Prostate gland (tissue), 2 donors: ENCODE measurements around the gene ADNP.

ENCODE experiments used
- CTCF ChIP-seq, 4 experiments: fragments of 200-600 bp in 2 of 4; fragments of 450-650 bp in 2 of 4; sonication (generic) in 2 of 4; IDR thresholded peaks; 1 replicate in 3 of 4; 2 replicates in 1 of 4; pipeline ENCODE4 v1.5.1; 2016 to 2019; ENCODE audit warnings: antibody characterized with exemption in 4 of 4, mild to moderate bottlenecking in 2 of 4, moderate library complexity in 2 of 4
- POLR2A ChIP-seq: fragments of 450-650 bp; IDR thresholded peaks from one replicate; pipeline ENCODE4 v1.6.1; 2016; ENCODE audit warnings: antibody characterized with exemption, mild to moderate bottlenecking
- POLR2AphosphoS5 ChIP-seq: sonication (generic); formaldehyde crosslinking; IDR thresholded peaks from one replicate; pipeline ENCODE4 v1.6.1; 2017; ENCODE audit warnings: antibody characterized with exemption

DNA sequence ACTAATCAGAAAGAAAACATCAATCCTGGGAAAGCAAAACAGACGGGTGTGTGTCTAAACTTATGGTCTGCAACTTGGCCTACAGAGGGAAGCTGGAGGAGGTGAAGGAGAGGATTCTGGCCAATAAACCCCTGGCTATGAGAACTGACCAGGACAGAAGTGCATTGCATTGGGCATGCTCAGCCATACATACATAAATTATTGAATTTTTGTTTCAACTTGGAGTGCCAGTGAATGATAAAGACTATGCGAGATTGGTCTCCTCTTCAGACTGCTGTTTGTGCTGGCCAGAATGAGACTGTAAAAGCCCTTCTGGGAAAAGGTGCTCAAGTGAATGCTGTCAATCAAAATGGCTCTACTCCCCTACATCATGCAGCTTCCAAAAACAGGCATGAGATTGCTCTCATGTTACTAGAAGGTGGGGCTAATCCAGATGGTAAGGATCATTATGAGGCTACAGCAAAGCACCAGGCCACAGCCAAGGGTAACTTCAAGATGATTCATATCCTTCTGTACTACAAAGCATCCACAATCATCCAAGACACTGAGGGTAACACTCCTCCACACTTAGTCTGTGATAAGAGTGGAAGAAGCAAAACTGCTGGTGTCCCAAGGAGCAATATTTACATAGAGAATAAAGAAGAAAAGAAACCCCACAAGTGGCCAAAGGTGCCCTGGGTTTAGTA lies 17.4 kb downstream of the ADNP start:
- TF ChIP-seq CTCF (IDR thresholded peaks at IDR 0.05) (no peak), POLR2A (no peak), POLR2AphosphoS5 (no peak)
